ENCODE results near the gene SMCR8.

DNA sequence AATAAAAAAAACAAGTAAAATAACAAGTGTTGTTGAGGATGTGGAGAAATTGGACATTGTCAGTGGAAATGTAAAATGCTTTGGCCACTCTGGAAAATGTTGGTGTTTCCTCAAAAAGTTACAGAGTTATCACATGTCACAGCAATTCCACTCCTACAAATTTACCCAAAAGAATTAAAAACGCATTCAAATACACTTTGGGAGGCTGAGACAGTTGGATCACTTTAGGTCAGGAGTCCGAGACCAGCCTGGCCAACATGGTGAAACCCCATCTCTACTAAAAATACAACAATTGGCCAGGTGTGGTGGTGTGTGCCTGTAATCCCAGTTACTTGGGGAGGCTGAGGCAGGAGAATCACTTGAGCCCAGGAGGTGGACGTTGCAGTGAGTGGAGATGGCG, 5.9 kb upstream of the SMCR8 start:
- TF ChIP-seq, protein P1, sequence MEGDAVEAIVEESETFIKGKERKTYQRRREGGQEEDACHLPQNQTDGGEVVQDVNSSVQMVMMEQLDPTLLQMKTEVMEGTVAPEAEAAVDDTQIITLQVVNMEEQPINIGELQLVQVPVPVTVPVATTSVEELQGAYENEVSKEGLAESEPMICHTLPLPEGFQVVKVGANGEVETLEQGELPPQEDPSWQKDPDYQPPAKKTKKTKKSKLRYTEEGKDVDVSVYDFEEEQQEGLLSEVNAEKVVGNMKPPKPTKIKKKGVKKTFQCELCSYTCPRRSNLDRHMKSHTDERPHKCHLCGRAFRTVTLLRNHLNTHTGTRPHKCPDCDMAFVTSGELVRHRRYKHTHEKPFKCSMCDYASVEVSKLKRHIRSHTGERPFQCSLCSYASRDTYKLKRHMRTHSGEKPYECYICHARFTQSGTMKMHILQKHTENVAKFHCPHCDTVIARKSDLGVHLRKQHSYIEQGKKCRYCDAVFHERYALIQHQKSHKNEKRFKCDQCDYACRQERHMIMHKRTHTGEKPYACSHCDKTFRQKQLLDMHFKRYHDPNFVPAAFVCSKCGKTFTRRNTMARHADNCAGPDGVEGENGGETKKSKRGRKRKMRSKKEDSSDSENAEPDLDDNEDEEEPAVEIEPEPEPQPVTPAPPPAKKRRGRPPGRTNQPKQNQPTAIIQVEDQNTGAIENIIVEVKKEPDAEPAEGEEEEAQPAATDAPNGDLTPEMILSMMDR (IDR thresholded peaks at IDR 0.05; ENCODE audit: low read length) = no peak
- TF ChIP-seq EZH2 (optimal IDR thresholded peaks at IDR 0.05; ENCODE audit: low read depth, low read length) = no peak
- TF ChIP-seq EZH2phosphoT487 (IDR thresholded peaks at IDR 0.05; ENCODE audit: low read length) = no peak

All from MM.1S (cell line).